Amniotic epithelial cell (primary cell): ENCODE measurements around the gene CACNA1A.

Source experiments
- DNase-seq: peaks from one replicate; pipeline ENCODE4 v3.0.0-alpha.2; 2010; ENCODE audit warnings: low read depth

CACNA1A gene

DNA sequence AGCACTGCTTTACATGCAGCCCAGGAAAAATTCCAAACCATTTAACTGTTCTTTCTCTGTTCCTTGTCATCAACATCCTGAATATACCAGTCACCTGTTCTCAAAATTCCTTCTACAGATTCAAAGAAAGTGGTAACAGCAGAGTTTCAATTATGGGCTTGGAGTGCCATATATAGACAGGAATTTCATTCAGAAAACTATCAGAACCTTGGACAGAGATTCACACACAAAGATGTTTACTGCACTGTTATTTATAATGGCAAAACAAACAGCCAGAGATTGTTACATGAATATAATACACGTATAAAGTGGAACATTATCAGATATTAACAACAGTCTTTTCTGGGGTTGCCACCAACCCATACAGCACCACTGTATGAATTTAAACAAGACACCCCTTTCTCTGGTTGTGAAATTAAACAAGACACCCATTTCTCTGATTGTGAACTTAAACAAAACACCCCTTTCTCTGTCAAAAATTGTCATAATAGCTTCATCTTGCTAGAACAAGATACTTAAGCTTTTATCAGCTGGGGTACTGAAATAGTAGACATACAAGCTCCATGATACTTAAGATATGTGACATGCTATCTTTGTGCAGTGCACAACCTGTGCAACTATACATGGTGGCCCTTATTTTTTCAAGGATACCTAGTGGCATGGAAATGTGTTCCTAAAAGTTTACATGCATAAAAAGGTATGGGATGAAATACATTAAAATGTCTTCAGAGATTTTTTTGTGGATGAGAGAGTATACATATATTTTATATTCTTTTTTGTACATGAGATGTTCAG lies 12.6 kb downstream of the CACNA1A start:
- DNase-seq, result no peak

GRCh38 chr19:13492128-13492527 lies 14.2 kb downstream of the CACNA1A start:
- DNase-seq, result peak; percentile 31

- DNase-seq, result no peak
Observed at GRCh38 chr19:13487985-13488384, 18.3 kb downstream of the CACNA1A start.

DNA sequence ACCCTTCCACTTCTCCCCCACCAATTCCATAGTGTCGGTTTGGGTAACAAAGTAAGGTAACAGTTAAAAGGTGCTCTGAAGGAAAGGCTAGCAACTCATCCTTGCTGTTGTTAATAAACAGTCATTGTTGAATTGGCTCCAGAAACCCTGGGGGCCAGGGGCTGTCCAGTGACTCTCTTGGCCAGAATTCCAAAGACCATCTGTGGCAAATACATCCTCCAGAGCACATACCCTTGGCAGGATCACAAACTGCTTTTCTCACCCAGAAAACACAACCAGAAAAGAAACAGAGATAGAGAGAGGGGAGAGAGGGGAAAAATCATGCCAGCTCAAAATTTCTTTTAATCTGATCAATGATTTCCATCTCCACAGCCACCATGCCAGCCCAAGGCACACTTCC lies 22.1 kb downstream of the CACNA1A start:
- DNase-seq, result no peak

DNA sequence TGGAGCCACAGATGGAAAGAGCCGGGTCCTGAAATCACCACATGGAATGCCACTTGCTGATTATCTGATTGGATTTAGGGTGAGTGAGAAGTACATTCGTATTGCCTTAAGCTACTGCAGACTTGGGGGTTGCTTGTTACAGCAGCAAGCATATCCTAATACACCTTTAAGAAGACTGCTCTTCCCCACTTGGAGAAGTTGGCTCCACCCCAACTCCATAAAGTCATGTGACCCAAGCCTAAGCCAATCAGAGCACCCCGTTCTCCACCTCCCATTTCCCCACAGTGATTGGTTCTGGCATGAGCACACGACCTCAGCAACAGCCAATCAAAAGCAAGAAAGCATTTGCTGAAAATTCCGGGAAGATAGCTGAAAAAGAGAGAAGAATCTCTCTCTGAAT lies 23.1 kb downstream of the CACNA1A start:
- DNase-seq, result no peak

GRCh38 chr19:13478576-13478975 lies 27.7 kb downstream of the CACNA1A start:
- DNase-seq, result no peak

DNA sequence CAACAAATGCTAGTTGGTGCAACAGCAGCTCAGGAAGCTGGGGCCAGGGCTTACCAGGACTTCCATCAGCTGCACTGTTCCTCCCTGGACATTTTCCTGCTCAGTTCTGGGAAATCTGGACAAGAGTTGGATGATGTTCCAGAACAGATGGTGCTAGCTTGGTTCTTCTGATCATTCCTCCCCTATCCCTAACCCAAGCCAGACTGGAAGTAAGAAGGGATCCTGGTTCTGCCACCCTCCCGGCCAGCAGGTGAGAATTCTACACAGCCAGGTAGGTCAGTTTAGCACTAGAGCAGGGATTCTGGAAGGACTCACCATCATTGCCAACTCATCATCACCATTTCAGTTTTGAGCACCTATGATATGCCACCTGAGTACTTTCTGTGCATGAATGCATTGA lies 30.2 kb downstream of the CACNA1A start:
- no peak for DNase-seq

DNA sequence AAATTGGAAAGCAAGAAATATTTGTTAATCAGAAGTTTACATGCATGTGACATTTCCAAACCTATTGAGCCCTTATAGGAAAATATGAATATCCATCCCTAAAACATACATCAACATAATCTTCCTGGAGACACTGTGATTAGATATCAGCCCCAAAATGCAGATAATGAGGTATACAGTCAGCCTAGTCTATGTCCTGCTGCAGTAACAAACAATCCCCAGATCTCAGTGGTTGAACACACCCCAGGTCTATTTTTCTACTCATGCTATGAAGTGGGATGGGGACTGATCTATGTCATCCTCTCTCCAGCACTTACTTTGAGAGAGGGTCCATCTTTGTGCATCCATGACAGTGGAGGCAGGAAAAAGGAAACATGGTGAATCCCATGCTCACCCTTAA lies 31.2 kb downstream of the CACNA1A start:
- DNase-seq, result no peak

DNA sequence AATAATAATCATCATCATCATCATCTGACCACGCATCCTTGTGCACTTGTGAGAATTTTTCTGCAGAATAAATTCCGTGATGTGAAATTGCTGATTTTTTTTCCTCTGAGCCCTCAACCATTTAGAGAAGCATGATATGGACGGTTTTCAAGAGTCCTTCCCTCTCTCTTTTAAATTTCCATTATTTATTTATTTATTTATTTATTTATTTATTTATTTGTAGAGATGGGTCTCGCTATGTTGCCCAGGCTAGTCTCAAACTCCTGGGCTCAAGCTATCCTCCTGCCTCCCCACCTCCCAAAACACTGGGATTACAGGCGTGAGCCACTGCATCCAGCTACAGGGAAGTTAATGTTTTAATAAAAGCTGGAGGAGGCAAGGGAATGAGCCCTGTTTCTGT lies 39.6 kb downstream of the CACNA1A start:
- DNase-seq, result no peak

DNA sequence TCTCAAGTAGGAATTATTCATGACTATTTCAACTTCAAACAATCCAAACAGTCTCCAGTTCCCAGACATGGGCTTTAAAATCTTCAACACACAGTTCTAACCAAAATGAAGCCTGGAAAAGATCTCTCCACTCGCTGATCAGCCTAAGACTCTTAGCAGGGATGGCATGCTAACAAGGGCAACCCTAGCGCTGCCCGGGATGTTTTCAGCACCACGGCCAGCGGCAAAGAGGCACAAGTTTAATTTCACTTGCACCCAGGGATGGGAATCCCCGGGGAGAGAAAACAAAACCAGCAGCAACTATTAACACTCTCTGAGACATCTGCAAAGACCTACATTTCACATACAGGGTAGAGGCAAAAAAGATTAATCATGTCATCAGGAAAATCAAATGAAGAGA lies 43.0 kb downstream of the CACNA1A start:
- no peak for DNase-seq

DNA sequence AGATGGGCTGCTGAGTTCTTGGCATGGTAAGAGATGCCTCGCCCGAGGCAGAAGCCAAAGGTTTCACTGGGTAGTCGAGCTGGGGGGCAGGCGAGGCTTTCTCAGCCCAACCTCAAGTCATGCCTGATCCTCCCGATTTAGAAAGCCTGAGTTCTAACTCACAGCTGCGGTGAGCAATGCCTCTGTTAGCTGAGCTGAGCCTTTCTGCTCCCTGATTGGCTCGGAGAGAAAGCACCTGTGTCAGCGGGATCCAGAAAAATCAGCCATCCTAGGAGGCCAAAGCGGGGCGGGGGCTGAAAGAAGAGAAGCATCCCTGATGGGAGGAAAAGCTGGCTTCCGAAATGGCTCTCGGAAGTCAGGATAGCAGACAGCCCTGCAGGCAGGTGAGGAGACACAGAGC lies 44.7 kb downstream of the CACNA1A start:
- DNase-seq, result no peak

DNA sequence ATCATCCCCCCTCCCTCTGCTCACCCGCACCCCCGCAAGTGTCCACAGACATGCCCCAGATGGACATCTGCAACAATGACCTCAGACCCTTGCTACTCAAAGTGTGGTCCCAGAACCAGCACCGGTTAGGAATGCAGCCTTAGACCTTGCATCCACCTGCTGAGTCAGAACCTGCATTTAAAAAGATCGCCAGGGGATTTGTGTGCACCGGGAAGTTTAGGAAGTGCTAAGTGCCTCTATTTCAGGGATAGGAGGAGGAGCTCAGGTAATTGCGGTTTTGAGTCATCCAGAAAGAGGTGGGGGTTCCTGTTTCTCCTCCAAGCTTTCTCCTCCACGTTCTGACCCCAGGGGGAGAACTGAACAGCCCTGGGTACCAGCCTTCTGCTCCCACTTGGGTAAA lies 46.2 kb downstream of the CACNA1A start:
- no peak for DNase-seq

GRCh38 chr19:13459351-13459750 lies 46.9 kb downstream of the CACNA1A start:
- no peak for DNase-seq

DNA sequence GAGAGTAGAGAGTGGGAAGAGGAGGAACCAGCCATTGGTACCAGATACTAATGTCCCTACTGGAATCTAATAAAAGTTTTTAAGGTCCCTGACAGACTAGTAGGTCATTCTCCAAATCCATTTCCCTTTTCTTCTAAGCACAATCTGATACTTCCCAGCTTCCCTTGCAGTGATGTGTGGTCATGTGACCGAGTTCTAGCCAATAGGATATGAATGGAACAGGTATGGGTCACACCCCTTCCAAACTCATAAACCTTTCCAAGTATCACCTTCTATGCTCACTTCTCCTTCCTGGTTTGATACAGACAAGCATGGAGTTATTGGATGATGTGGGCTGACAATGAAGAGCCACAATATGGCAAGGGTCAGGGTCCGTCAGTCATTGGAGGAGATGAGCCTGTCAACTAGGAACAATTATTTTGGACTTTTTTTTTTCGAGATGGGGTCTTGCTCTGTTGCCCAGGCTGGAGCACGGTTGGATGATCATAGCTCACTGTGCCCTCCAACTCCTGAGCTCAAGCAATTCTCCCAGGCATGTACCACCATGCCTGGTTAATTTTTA lies 54.8 kb downstream of the CACNA1A start:
- DNase-seq, result no peak

DNA sequence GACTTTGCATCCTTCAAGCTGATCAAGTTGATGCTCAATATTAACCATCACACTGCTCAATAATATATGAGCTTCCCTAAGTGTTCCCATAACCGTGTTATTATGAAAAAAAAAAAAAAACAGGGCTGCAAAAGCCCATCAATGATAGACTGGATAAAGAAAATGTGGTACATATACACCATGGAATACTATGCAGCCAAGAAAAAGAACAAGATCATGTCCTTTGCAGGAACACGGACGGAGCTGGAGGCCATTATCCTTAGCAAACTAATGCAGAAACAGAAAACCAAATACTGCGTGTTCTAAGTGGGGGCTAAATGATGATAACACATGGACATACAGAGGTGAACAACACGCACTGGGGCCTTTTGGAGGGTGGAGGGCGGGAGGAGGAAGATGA lies 58.3 kb downstream of the CACNA1A start:
- DNase-seq, result no peak

DNA sequence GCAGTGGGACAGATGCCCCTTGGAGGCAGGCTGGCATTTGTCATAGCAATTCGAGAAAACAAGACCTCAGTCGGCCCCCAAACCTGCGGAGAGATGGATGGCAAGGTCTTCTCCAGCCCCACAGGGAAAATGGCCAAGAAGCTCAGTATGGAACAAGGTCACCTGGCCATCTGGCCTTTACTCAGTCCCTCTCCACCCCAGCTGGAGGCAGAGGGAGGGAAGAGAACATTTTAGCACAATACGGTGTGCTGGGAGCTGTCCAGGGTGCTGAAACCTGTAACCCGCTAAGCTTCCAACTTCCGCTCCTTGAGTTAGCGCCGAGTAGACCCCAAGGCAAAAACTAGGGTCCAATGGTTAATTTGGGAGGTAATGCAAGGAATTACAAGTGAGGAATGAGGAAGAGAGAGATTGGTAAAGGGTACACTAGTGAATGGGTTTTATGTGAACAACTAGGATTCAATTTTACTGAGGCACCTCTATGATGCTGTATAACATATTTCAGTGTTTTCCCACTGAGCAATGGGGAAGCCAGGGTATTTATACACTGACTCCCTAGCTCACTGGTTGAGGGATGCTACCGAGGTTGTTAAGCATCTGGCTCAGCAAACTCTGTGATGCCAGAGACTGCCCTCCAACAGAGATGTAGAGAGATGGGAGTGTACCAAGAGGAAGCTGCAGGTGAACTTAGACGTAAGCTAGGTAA lies 64.3 kb downstream of the CACNA1A start:
- DNase-seq, result peak; percentile 5

- no peak for DNase-seq
Observed at GRCh38 chr19:13437919-13438618, 68.2 kb downstream of the CACNA1A start.

GRCh38 chr19:13436352-13436751 lies 69.9 kb downstream of the CACNA1A start:
- DNase-seq, result no peak

DNA sequence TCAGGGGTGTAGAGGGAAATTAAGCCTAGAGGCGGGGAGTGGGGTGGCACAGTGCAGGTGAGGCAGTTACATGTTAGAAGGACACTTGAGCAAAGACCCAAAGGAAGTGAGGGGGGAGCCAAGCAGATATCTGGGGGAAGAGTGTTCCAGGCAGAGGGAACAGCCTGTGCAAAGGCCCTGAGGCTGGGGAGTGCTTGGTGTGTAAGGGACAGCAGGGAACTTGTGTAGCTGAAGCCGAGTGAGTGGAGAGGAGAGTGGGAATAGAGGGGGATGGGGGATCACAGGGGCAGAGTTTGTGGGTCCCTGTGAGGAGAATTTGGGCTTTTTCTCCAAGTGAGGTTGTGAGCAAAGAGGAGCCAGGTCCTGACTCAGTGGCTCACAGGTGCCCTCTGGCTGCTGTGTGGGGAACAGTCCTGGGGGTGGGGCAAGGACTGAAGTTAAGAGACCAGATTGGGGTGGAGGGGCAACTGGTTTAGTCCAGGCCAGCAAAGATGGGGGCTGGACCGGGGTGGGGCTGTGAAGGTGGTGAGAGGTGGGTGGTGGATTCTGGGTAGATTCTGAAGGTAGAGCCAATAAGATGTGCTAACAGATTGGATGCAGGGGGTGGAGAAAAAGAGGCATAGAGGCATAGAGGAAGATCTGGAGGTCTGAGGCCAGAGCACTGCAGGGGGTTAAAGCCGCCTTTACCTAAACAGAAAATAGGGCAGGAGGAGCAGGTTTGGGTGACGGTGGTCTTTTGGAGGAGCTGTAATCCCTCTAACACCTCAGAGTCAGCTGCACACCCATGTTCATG lies 75.3 kb downstream of the CACNA1A start:
- DNase-seq, result peak; percentile 5

DNA sequence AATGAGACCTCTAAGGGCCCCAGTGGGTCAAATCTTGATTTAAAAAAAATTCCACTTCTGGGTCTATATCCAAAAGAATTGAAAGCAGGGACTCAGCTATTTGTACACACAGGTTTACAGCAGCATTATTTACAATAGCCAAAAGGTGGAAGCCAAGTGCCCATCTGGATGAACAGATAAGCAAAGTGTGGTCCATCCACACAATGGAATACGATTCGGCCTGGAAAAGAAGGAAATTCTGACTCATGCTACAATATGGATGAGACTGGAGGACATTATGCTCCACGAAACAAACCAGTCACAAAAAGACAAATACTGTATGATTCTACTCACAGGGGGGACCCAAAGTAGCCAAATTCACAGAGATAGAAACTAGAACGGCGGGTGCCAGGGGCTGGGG lies 76.7 kb downstream of the CACNA1A start:
- no peak for DNase-seq

DNA sequence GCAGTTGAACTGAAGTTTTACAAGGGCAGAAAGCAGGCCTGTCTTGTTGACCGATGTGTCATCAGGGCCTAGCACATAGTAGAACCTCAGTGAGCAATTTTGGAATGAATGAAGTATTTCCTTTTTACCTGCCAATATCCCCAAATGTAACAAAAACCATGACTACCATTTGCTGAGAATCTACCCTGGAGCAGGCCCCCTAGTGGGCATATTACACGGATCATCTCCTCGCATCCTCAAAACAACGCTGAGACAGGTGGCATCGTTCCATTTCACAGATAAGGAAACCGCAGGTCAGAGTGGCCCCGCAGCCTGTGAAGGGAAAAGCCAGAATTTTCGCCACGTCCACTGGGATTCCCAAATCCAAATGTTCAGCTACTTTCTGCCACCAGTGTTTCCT lies 77.9 kb downstream of the CACNA1A start:
- no peak for DNase-seq
